GM23248 (cell line): ENCODE measurements around the gene CHERP. TPM values are rescaled to one million over a fixed set of nuclear protein-coding genes. Genes with fewer than 3 reads are reported as not detected.

Source experiments
- DNase-seq: peaks from one replicate; pipeline ENCODE4 v3.0.0-alpha.2; 2015
- H2AFZ ChIP-seq: fragments of 200-600 bp; sonication (generic); 2 replicates; pipeline ENCODE4 v1.6.1; 2016; ENCODE audit warnings: antibody characterized with exemption
- H3F3A ChIP-seq: fragments of 200-600 bp; sonication (generic); 2 replicates; pipeline ENCODE4 v1.6.1; 2016; ENCODE audit warnings: mild to moderate bottlenecking, antibody characterized with exemption, mixed run types; ENCODE audit not compliant: insufficient read depth
- H3K27ac ChIP-seq: fragments of 200-600 bp; sonication (generic); 2 replicates; pipeline ENCODE4 v1.5.1; 2016; ENCODE audit warnings: mild to moderate bottlenecking
- H3K27me3 ChIP-seq: fragments of 200-600 bp; sonication (generic); replicated peaks from 2 replicates; pipeline ENCODE4 v1.6.1; 2016; ENCODE audit warnings: mild to moderate bottlenecking; ENCODE audit not compliant: insufficient read depth
- H3K36me3 ChIP-seq: fragments of 200-600 bp; sonication (generic); 2 replicates; pipeline ENCODE4 v1.6.1; 2016; ENCODE audit warnings: low read depth, mild to moderate bottlenecking
- H3K4me1 ChIP-seq: fragments of 200-600 bp; sonication (generic); 2 replicates; pipeline ENCODE4 v1.6.1; 2016; ENCODE audit warnings: mild to moderate bottlenecking; ENCODE audit not compliant: insufficient read depth
- H3K4me2 ChIP-seq: fragments of 200-600 bp; sonication (generic); one replicate; pipeline ENCODE4 v1.6.1; 2016; ENCODE audit warnings: mild to moderate bottlenecking; ENCODE audit not compliant: unreplicated experiment
- H3K4me3 ChIP-seq: fragments of 200-600 bp; sonication (generic); 2 replicates; pipeline ENCODE4 v1.5.1; 2016; ENCODE audit warnings: mild to moderate bottlenecking
- H3K79me2 ChIP-seq: fragments of 200-600 bp; sonication (generic); 2 replicates; pipeline ENCODE4 v1.6.1; 2016; ENCODE audit warnings: mild to moderate bottlenecking; ENCODE audit not compliant: insufficient read depth
- H3K9ac ChIP-seq: fragments of 200-600 bp; sonication (generic); 2 replicates; pipeline ENCODE4 v1.6.1; 2016; ENCODE audit warnings: mild to moderate bottlenecking
- H3K9me2 ChIP-seq: fragments of 200-600 bp; sonication (generic); 2 replicates; pipeline ENCODE4 v1.6.1; 2016; ENCODE audit warnings: mixed run types, mild to moderate bottlenecking, moderate library complexity; ENCODE audit not compliant: insufficient read depth
- H3K9me3 ChIP-seq: fragments of 200-600 bp; sonication (generic); one replicate; pipeline ENCODE4 v1.6.1; 2017; ENCODE audit warnings: low read depth
- H4K20me1 ChIP-seq: fragments of 200-600 bp; sonication (generic); 2 replicates; pipeline ENCODE4 v1.6.0; 2016; ENCODE audit not compliant: insufficient read depth
- EZH2 ChIP-seq: fragments of 200-600 bp; sonication (generic); IDR thresholded peaks from 2 replicates; pipeline ENCODE4 v1.6.1; 2018; ENCODE audit warnings: antibody characterized with exemption, mild to moderate bottlenecking; ENCODE audit not compliant: insufficient read depth, poor library complexity, severe bottlenecking
- EZH2phosphoT487 ChIP-seq: fragments of 200-600 bp; sonication (generic); IDR thresholded peaks from 2 replicates; pipeline ENCODE4 v1.6.1; 2018; ENCODE audit warnings: antibody characterized with exemption, moderate library complexity, mild to moderate bottlenecking, low read depth; ENCODE audit not compliant: insufficient read depth
- WGBS, 2 experiments: methylation state at CpG; one replicate each; pipeline ENCODE4 v1.1.6; 2015 to 2017; ENCODE audit warnings: low lambda C conversion rate in 2 of 2, low coverage in 1 of 2; ENCODE audit errors: missing lambda C conversion rate in 2 of 2; 5-methylcytosine and 5-hydroxymethylcytosine counted together
- in situ Hi-C: fragments of 300-500 bp; cut with MboI; formaldehyde crosslinking; loops from 2 replicates; pipeline ENCODE4 v1.15.0; 2020
- polyA plus RNA-seq: library from polyadenylated mRNA; unstranded; fragments of >200 nt; fragmentation: Nextera tagmentation; extraction: Ambion mirVana; gene quantifications from 2 replicates; pipeline ENCODE4 v1.2.1, GENCODE V29; 2016
- total RNA-seq: library from RNA; depleted of rRNA; stranded (reverse); fragments of >200 nt; shearing (Covaris generic); gene quantifications from 2 replicates; pipeline ENCODE4 v1.2.3, GENCODE V29; 2014

Gene CHERP
- total and polyA plus RNA-seq, 2 experiments from 2014 or later: 1.4 to 16.8 TPM

DNA sequence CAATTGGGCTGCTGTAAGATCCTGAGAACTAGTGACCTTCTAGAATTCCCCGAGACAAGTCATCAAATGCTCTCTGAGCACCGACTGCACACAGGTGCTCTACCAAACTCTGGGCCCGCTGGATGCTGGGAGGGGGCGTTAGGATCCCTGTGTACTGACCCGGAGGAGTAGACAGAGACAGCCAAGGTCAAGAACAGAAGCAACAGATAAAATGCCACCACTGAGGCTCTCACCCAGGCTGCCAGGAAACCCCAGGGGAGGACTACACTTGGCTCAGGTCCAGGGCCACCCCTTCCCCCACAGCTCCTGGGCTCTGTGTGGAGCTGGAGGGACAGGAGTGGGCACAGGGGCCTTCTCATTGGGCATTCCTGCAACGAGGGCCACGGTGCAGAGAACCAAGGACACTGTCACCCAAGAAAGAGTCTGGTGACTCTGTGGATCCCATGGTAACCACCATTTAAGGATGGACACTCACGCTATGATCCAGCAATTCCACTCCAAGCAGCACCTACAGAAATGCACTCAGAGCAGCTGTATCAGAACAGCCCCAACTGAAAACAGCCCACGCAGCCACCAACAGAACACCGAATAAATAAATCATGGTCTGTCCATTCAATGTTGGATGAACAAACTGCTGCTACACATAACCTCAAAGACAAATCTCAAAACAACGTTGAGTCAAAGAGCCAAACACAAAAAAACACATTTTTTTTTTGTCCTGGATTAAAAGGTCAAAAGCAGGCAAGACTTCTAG is 46.8 kb upstream of the CHERP start:
- TF ChIP-seq EZH2phosphoT487 (no peak), EZH2 (no peak)
- Histone ChIP-seq H3K27me3 (no peaks in the 10 kb centered on the region), H3K4me1 (peaks cover 26% of the 10 kb centered on the region), H4K20me1 (peaks cover 28% of the 10 kb centered on the region), H3K9me2 (no peaks in the 10 kb centered on the region), H3K36me3 (no peaks in the 10 kb centered on the region), H3K4me3 (no peak overlapping the region), H3K9ac (no peak overlapping the region), H3K9me3 (no peaks in the 10 kb centered on the region), H3F3A (peaks cover under 1% of the 10 kb centered on the region; the same call in 1 of the 2 replicates), H3K79me2 (peaks cover 100% of the 10 kb centered on the region), H2AFZ (no peak overlapping the region), H3K4me2 (no peak overlapping the region), H3K27ac (no peak overlapping the region)
- in situ Hi-C loops: no loop called here
- no peak for DNase-seq
- WGBS, 2 experiments: 82 to 85% methylated on average over 11 of the region's 11 CpGs

GRCh38 chr19:16587833-16588823 is 45.9 kb upstream of the CHERP start:
- no peak overlapping the region for H3K27ac ChIP-seq
- no peaks in the 10 kb centered on the region for H3K9me3 ChIP-seq

GRCh38 chr19:16586991-16587832 is 45.0 kb upstream of the CHERP start:
- Histone ChIP-seq H3K27ac (peak overlapping the region; percentile 16; the same call in 1 of the 2 replicates), H3F3A (peaks cover 14% of the 10 kb centered on the region), H3K36me3 (no peaks in the 10 kb centered on the region), H3K4me1 (peaks cover 35% of the 10 kb centered on the region), H3K4me3 (no peak overlapping the region), H3K27me3 (no peaks in the 10 kb centered on the region), H2AFZ (no peak overlapping the region), H3K4me2 (peak overlapping the region; percentile 22), H3K9me2 (no peaks in the 10 kb centered on the region), H3K9ac (peak overlapping the region; percentile 39; the same call in 1 of the 2 replicates), H4K20me1 (peaks cover 36% of the 10 kb centered on the region), H3K79me2 (peaks cover 100% of the 10 kb centered on the region), H3K9me3 (no peaks in the 10 kb centered on the region)
- WGBS, 2 experiments: 34 to 38% methylated on average over 18 to 20 of the region's 20 CpGs
- peak; percentile 80 for DNase-seq
- in situ Hi-C loops: no loop called here
- TF ChIP-seq EZH2phosphoT487: no peak
- no peak for TF ChIP-seq EZH2

More at GRCh38 chr19:16587833-16588823, 45.9 kb upstream of the CHERP start:
- WGBS, 2 experiments: 32 to 37% methylated on average over 26 of the region's 26 CpGs
- Histone ChIP-seq H3F3A (peaks cover 10% of the 10 kb centered on the region), H2AFZ (no peak overlapping the region), H3K79me2 (peaks cover 100% of the 10 kb centered on the region), H3K9me2 (no peaks in the 10 kb centered on the region), H3K36me3 (no peaks in the 10 kb centered on the region), H3K4me3 (no peak overlapping the region), H3K9ac (no peak overlapping the region), H3K27me3 (no peaks in the 10 kb centered on the region), H3K4me1 (peaks cover 35% of the 10 kb centered on the region), H4K20me1 (peaks cover 36% of the 10 kb centered on the region), H3K4me2 (peak overlapping the region; percentile 22)
- in situ Hi-C loops: no loop called here
- no peak for DNase-seq
- no peak for TF ChIP-seq EZH2phosphoT487
- no peak for TF ChIP-seq EZH2
